ENCODE measurements around the gene CENPE.

- TF ChIP-seq, protein P1, sequence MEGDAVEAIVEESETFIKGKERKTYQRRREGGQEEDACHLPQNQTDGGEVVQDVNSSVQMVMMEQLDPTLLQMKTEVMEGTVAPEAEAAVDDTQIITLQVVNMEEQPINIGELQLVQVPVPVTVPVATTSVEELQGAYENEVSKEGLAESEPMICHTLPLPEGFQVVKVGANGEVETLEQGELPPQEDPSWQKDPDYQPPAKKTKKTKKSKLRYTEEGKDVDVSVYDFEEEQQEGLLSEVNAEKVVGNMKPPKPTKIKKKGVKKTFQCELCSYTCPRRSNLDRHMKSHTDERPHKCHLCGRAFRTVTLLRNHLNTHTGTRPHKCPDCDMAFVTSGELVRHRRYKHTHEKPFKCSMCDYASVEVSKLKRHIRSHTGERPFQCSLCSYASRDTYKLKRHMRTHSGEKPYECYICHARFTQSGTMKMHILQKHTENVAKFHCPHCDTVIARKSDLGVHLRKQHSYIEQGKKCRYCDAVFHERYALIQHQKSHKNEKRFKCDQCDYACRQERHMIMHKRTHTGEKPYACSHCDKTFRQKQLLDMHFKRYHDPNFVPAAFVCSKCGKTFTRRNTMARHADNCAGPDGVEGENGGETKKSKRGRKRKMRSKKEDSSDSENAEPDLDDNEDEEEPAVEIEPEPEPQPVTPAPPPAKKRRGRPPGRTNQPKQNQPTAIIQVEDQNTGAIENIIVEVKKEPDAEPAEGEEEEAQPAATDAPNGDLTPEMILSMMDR (tag by site-specific recombination; IDR thresholded peaks at IDR 0.05), result no peak
- TF ChIP-seq ZNF585B (tag by site-specific recombination; IDR thresholded peaks at IDR 0.05) (no peak), ZNF596 (tag by site-specific recombination; IDR thresholded peaks at IDR 0.05) (no peak), ZBTB26 (tag by site-specific recombination; optimal IDR thresholded peaks at IDR 0.05) (no peak), ZNF561 (tag by site-specific recombination; IDR thresholded peaks at IDR 0.05; ENCODE audit: borderline replicate concordance) (no peak), BCL6B (tag by site-specific recombination; IDR thresholded peaks at IDR 0.05) (no peak)
- TF ChIP-seq, protein P2, sequence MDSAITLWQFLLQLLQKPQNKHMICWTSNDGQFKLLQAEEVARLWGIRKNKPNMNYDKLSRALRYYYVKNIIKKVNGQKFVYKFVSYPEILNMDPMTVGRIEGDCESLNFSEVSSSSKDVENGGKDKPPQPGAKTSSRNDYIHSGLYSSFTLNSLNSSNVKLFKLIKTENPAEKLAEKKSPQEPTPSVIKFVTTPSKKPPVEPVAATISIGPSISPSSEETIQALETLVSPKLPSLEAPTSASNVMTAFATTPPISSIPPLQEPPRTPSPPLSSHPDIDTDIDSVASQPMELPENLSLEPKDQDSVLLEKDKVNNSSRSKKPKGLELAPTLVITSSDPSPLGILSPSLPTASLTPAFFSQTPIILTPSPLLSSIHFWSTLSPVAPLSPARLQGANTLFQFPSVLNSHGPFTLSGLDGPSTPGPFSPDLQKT (IDR thresholded peaks at IDR 0.05; ENCODE audit: borderline replicate concordance, low read depth, low read length), result no peak
- TF ChIP-seq, protein P3, sequence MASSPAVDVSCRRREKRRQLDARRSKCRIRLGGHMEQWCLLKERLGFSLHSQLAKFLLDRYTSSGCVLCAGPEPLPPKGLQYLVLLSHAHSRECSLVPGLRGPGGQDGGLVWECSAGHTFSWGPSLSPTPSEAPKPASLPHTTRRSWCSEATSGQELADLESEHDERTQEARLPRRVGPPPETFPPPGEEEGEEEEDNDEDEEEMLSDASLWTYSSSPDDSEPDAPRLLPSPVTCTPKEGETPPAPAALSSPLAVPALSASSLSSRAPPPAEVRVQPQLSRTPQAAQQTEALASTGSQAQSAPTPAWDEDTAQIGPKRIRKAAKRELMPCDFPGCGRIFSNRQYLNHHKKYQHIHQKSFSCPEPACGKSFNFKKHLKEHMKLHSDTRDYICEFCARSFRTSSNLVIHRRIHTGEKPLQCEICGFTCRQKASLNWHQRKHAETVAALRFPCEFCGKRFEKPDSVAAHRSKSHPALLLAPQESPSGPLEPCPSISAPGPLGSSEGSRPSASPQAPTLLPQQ (tag by site-specific recombination; IDR thresholded peaks at IDR 0.05), result no peak
Observed at GRCh38 chr4:103098756-103099440, 99.2 kb downstream of the CENPE start.

Data from HEK293 (cell line).